ENCODE data around the gene SLC35E4. TPM values are rescaled to one million over a fixed set of nuclear protein-coding genes. Genes with fewer than 3 reads are reported as not detected.

SLC35E4 gene
- total RNA-seq, 1 experiment from 2014 or later = 2.9 TPM

DNA sequence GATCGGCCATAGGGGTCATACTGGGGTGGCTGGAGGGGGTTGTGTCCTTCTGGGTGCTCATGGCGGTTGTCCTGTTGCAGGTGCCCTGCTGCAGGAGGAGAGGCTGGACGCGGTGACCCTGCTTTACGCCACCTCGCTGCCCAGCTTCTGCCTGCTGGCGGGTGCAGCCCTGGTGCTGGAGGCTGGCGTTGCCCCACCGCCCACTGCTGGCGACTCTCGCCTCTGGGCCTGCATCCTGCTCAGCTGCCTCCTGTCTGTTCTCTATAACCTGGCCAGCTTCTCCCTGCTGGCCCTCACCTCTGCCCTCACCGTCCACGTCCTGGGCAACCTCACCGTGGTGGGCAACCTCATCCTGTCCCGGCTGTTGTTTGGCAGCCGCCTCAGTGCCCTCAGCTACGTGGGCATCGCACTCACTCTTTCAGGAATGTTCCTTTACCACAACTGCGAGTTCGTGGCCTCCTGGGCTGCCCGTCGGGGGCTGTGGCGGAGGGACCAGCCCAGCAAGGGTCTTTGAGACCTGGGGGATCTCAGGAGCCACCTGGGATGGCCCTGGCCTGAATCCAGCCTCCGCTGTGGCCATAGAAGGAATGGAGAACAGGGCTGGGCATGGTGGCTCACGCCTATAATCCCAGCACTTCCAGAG lies 11.1 kb downstream of the SLC35E4 start:
- ChIA-PET POLR2A (no interaction called here), CTCF (interaction anchor here (0.6 to 0.8 kb wide), 3 partner anchors 108 to 191 kb away, joined by 3 to 4 read pairs (median 3); no protein-coding TSS in a partner anchor)
- no TSS peak for BruUV-seq (replicated peaks)
- intact Hi-C loops (cut with micrococcal nuclease) = no loop called here
- Mint-ChIP-seq H3K27me3 (ENCODE audit: insufficient read depth, unreplicated experiment) (no peaks in the 10 kb centered on the region), H3K4me1 (ENCODE audit: insufficient read depth, unreplicated experiment) (no peaks in the 10 kb centered on the region), H3K27ac (ENCODE audit: low read depth, unreplicated experiment) (no peak overlapping the region), H3K36me3 (ENCODE audit: insufficient read depth, unreplicated experiment) (no peaks in the 10 kb centered on the region), H3K4me3 (ENCODE audit: unreplicated experiment) (no peak overlapping the region), H3K9me3 (ENCODE audit: unreplicated experiment) (no peaks in the 10 kb centered on the region)
- TF ChIP-seq CTCF (IDR thresholded peaks at IDR 0.05; ENCODE audit: unreplicated experiment) = no peak
- DNase-seq (ENCODE audit: unreplicated experiment) = no peak

GRCh38 chr22:30647536-30647935 lies 12.0 kb downstream of the SLC35E4 start:
- no peak overlapping the region for H3K4me3 Mint-ChIP-seq (ENCODE audit: unreplicated experiment)
- no peak overlapping the region for H3K27ac Mint-ChIP-seq (ENCODE audit: low read depth, unreplicated experiment)
- POLR2A ChIA-PET = no interaction called here
- DNase-seq (ENCODE audit: unreplicated experiment) = no peak
- intact Hi-C loops (cut with micrococcal nuclease) = no loop called here
- TF ChIP-seq CTCF (IDR thresholded peaks at IDR 0.05; ENCODE audit: unreplicated experiment) = no peak
- no TSS peak for BruUV-seq (replicated peaks)
- H3K4me1 Mint-ChIP-seq (ENCODE audit: insufficient read depth, unreplicated experiment) = no peaks in the 10 kb centered on the region
- H3K27me3 Mint-ChIP-seq (ENCODE audit: insufficient read depth, unreplicated experiment) = no peaks in the 10 kb centered on the region
- CTCF ChIA-PET = no interaction called here
- H3K36me3 Mint-ChIP-seq (ENCODE audit: insufficient read depth, unreplicated experiment) = no peaks in the 10 kb centered on the region
- H3K9me3 Mint-ChIP-seq (ENCODE audit: unreplicated experiment) = no peaks in the 10 kb centered on the region

DNA sequence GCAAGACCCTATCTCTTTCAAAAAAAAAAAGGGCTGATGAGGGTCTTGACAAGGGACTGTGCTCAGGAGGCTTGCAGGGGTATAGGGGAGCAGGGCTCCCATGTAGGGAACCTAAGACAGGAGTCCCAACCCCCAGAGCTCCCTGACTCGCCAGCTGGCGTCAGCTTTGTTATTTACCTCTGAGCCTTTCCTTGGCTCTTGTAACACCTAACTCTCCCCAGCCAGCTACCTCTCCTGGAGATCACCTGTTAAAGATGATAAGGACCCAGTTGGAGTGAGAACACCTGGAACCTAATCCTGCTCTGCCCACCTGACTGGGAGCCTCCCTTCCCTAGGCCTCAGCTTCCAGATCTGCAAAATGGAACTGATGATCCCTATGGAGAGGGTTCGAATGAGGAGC lies 13.2 kb downstream of the SLC35E4 start:
- ChIA-PET CTCF (interaction anchor here (0.7 kb wide), 1 partner anchor 15 kb away, joined by 3 read pairs; no protein-coding TSS in a partner anchor), POLR2A (interaction anchor here (0.9 kb wide), 1 partner anchor 18 kb away, joined by 3 read pairs; no protein-coding TSS in a partner anchor)
- no peaks in the 10 kb centered on the region for H3K9me3 Mint-ChIP-seq (ENCODE audit: unreplicated experiment)
- no peaks in the 10 kb centered on the region for H3K27me3 Mint-ChIP-seq (ENCODE audit: insufficient read depth, unreplicated experiment)
- no TSS peak for BruUV-seq (replicated peaks)
- intact Hi-C loops (cut with micrococcal nuclease) = no loop called here
- H3K4me3 Mint-ChIP-seq (ENCODE audit: unreplicated experiment) = no peak overlapping the region
- no peak overlapping the region for H3K27ac Mint-ChIP-seq (ENCODE audit: low read depth, unreplicated experiment)
- no peak for DNase-seq (ENCODE audit: unreplicated experiment)
- H3K4me1 Mint-ChIP-seq (ENCODE audit: insufficient read depth, unreplicated experiment) = no peaks in the 10 kb centered on the region
- H3K36me3 Mint-ChIP-seq (ENCODE audit: insufficient read depth, unreplicated experiment) = no peaks in the 10 kb centered on the region
- TF ChIP-seq CTCF (IDR thresholded peaks at IDR 0.05; ENCODE audit: unreplicated experiment) = no peak

GRCh38 chr22:30649430-30650007 lies 13.9 kb downstream of the SLC35E4 start:
- Mint-ChIP-seq H3K36me3 (ENCODE audit: insufficient read depth, unreplicated experiment) (no peaks in the 10 kb centered on the region), H3K27me3 (ENCODE audit: insufficient read depth, unreplicated experiment) (no peaks in the 10 kb centered on the region), H3K4me3 (ENCODE audit: unreplicated experiment) (no peak overlapping the region), H3K27ac (ENCODE audit: low read depth, unreplicated experiment) (no peak overlapping the region), H3K9me3 (ENCODE audit: unreplicated experiment) (no peaks in the 10 kb centered on the region), H3K4me1 (ENCODE audit: insufficient read depth, unreplicated experiment) (no peaks in the 10 kb centered on the region)
- intact Hi-C loops (cut with micrococcal nuclease) = no loop called here
- no peak for TF ChIP-seq CTCF (IDR thresholded peaks at IDR 0.05; ENCODE audit: unreplicated experiment)
- BruUV-seq (replicated peaks) = no TSS peak
- ChIA-PET CTCF (interaction anchor here (0.6 kb wide), 1 partner anchor 106 kb away, joined by 3 read pairs; no protein-coding TSS in a partner anchor), POLR2A (no interaction called here)
- DNase-seq (ENCODE audit: unreplicated experiment) = peak; percentile 71
